ENCODE results near the gene NOXO1.

DNA sequence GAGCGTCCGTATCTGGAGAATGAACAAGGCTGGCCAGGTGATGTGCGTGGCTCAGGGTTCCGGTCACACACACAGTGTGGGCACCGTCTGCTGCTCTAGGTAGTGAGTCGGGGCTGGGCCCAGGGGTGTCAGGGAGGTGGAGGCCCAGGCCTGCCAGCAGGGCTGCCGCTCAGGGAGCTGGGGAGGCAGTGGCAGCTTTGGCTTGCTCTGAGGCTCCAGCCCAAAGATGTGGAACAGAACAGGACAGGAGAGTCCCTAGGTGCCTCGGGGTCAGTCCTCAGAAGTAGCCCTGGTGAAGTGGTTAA lies 5.1 kb downstream of the NOXO1 start:
- TF ChIP-seq POLR2A (IDR thresholded peaks at IDR 0.05; ENCODE audit: low read depth, low read length) (no peak), POLR2AphosphoS5 (IDR thresholded peaks at IDR 0.05; ENCODE audit: low read depth, low read length) (no peak), SPI1 (IDR thresholded peaks at IDR 0.05; ENCODE audit: low read depth, low read length) (no peak), TAF1 (IDR thresholded peaks at IDR 0.05; ENCODE audit: low read depth, low read length) (no peak), POU2F2 (IDR thresholded peaks at IDR 0.05; ENCODE audit: low read depth, low read length) (no peak)
